Keratinocyte (primary cell): ENCODE data around the gene HYDIN.
"Not testable (repeated sequence)": the region's sequence is repeated elsewhere in the genome, so short reads cannot be mapped to it uniquely, and the experiment has no call there.

Source experiments
- EZH2 ChIP-seq: IDR thresholded peaks from one replicate; pipeline ENCODE4 v1.6.1; 2012; ENCODE audit warnings: inconsistent platforms, mild to moderate bottlenecking, low read length, moderate library complexity
- TF ChIP-seq, protein P1 (sequence below), 3 experiments: IDR thresholded peaks in 1 of 3; conservative IDR thresholded peaks in 1 of 3; optimal IDR thresholded peaks in 1 of 3; 2 replicates in 2 of 3; 3 replicates in 1 of 3; pipeline versions ENCODE3 to v1.5.1; 2011; ENCODE audit warnings: low read length in 3 of 3, mild to moderate bottlenecking in 3 of 3, moderate library complexity in 2 of 3, control low read depth in 1 of 3, inconsistent platforms in 1 of 3; ENCODE audit not compliant: insufficient read depth in 2 of 3; ENCODE audit errors: extremely low read depth in 1 of 3

- TF ChIP-seq, protein P1, sequence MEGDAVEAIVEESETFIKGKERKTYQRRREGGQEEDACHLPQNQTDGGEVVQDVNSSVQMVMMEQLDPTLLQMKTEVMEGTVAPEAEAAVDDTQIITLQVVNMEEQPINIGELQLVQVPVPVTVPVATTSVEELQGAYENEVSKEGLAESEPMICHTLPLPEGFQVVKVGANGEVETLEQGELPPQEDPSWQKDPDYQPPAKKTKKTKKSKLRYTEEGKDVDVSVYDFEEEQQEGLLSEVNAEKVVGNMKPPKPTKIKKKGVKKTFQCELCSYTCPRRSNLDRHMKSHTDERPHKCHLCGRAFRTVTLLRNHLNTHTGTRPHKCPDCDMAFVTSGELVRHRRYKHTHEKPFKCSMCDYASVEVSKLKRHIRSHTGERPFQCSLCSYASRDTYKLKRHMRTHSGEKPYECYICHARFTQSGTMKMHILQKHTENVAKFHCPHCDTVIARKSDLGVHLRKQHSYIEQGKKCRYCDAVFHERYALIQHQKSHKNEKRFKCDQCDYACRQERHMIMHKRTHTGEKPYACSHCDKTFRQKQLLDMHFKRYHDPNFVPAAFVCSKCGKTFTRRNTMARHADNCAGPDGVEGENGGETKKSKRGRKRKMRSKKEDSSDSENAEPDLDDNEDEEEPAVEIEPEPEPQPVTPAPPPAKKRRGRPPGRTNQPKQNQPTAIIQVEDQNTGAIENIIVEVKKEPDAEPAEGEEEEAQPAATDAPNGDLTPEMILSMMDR (optimal IDR thresholded peaks at IDR 0.05 in 1 of 3, IDR thresholded peaks at IDR 0.05 in 1 of 3, conservative IDR thresholded peaks at IDR 0.05 in 1 of 3; ENCODE audit: extremely low read depth in 1 of 3, insufficient read depth in 2 of 3, low read length in 3 of 3), result not testable (repeated sequence)
- TF ChIP-seq EZH2, result not testable (repeated sequence)
These were observed 160.7 kb downstream of the HYDIN start for GRCh38 chr16:71069842-71070241.
